Measurements from ENCODE around the gene MBNL2.

The MBNL2 gene

DNA sequence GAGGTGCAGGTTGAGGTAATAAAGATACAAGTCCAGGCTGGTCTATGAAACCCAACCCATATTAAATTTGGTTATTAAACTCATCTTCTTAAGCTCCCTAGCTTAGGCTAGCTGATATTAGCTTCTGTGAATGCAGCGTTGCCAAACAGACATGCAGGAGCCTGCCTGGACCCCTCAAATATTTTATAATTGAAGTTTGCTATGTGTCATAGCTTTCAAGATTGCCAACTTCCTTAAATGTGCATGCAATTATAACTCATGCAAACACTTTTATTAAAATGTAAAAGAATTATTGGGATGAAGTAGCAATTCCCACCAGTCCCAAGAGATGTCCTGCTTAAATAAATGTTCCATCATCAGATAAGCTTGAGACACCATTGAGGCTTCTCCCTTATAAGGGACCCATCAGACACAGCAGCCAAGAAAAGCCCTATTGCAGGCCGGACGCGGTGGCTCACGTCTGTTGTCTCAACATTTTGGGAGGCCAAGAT lies 51.3 kb downstream of the MBNL2 start:
- no peak for DNase-seq (ENCODE audit: low spot score)

DNA sequence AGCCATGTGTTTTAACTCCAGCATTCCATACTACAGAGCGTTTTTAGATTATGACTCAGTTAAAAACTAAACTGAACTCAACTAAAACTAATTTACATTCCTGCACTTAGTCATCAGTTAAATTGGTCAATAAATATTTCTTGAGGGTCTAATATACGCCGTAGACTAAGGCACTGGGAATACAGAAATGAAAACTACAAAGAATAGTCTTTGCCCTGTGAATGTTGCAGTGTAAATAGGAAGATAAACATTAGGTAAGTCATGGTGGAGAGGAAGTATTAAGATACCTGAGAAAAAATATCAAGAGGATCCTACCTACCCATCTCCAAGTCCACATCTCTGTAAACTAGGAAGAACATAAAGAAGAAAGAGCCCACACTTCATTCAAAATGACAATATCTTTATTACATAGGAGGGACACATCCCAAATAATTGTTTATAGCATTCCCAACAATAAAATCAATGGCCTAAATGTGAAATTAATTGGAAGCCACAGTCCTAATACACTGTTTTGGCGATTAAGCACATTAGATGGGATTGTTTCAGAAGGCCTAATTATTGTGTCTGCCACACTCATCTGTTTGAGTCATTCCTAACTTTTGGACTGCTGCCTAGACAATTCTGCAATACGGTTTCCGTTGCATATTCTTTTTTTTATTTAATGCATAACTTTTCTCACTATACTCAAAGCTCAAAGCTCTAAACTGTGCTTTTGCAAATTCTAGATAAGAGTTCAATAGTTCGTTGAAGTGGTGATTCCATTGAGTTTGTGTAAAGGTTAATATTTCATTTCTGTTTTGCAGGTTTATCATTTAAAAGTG lies 52.9 kb downstream of the MBNL2 start:
- in situ Hi-C loops (cut with MboI; ENCODE audit: low pct_unique_long_range_greater_than_20kb, low sequenced_read_pairs, unreplicated experiment): no loop called here
- TF ChIP-seq, protein P1, sequence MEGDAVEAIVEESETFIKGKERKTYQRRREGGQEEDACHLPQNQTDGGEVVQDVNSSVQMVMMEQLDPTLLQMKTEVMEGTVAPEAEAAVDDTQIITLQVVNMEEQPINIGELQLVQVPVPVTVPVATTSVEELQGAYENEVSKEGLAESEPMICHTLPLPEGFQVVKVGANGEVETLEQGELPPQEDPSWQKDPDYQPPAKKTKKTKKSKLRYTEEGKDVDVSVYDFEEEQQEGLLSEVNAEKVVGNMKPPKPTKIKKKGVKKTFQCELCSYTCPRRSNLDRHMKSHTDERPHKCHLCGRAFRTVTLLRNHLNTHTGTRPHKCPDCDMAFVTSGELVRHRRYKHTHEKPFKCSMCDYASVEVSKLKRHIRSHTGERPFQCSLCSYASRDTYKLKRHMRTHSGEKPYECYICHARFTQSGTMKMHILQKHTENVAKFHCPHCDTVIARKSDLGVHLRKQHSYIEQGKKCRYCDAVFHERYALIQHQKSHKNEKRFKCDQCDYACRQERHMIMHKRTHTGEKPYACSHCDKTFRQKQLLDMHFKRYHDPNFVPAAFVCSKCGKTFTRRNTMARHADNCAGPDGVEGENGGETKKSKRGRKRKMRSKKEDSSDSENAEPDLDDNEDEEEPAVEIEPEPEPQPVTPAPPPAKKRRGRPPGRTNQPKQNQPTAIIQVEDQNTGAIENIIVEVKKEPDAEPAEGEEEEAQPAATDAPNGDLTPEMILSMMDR (IDR thresholded peaks at IDR 0.05; ENCODE audit: extremely low read depth, insufficient read depth, missing control alignments): no peak
- no peak for DNase-seq (ENCODE audit: low spot score)

More for the DNA sequence above, 51.3 kb downstream of the MBNL2 start:
- in situ Hi-C loops (cut with MboI; ENCODE audit: low pct_unique_long_range_greater_than_20kb, low sequenced_read_pairs, unreplicated experiment): no loop called here
- TF ChIP-seq, protein P1 (IDR thresholded peaks at IDR 0.05; ENCODE audit: extremely low read depth, insufficient read depth, missing control alignments): no peak

- no peak for DNase-seq (ENCODE audit: low spot score)
- in situ Hi-C loops (cut with MboI; ENCODE audit: low pct_unique_long_range_greater_than_20kb, low sequenced_read_pairs, unreplicated experiment): no loop called here
- TF ChIP-seq, protein P1 (IDR thresholded peaks at IDR 0.05; ENCODE audit: extremely low read depth, insufficient read depth, missing control alignments): no peak
Measured at GRCh38 chr13:97275776-97276501, 53.8 kb downstream of the MBNL2 start.

DNA sequence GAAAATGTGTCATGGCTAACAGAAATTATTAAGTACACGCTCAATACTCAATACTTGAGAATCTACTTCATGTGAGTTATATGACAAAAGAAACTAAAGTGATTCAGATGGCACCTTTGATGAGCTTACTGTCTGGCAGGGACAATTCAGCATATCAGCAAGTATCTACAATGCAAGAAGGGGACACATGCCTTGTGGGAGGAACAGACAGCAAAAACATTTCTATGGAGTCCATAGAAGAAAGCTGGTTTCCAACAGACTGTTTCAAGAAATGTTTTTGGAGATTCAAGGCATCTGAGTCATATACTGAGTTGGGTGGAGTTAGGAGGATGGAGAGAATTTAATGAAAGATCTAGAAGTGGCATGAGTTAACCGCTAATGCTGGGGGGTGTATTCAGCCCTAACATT lies 54.7 kb downstream of the MBNL2 start:
- TF ChIP-seq, protein P1 (IDR thresholded peaks at IDR 0.05; ENCODE audit: extremely low read depth, insufficient read depth, missing control alignments): no peak
- no peak for DNase-seq (ENCODE audit: low spot score)
- in situ Hi-C loops (cut with MboI; ENCODE audit: low pct_unique_long_range_greater_than_20kb, low sequenced_read_pairs, unreplicated experiment): no loop called here

DNA sequence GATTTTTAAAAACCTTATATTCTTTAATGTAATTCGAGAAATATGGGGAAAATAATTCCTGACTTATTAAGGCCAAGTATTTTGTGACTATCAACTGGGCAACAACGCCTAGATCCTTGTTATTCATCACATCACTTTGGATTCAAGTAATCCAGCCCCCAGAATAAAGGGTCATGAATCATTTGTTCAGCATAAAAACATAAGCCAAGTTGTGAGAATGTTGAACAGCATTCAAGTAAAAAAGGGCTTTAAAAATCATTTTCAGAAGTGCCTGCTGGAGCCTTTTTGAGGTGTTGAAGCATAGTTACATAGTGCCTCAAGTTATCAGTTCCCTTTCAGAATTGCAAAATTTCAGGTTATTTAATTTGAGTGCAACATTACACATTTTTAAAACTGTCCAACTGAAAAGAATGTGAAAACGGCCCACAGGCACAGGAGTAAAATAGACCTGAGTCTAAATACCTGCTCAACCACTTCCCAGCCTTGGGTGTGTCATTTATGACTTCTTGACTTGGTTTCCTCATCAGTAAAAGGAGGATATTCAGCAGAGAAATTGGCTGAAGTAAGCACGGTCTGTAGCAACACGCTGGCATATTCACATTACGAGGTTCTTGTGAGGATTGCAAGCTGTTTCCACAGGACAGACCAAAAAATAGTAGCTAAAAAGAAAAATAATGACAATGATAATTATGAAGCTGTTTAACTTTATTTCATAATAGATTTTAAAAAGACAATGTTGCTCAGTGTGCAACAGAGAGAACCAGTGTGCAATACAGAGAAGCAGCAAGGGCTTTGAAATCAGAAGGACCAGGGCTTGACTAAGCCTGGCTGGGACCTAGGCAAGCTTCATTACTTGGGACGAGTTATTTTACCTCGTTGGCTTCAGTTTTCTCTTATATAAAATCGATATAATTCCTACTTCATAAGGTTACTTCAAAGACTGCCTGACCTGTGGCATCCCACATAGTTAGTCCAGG lies 56.6 kb downstream of the MBNL2 start:
- DNase-seq (ENCODE audit: low spot score): no peak
- TF ChIP-seq, protein P1 (IDR thresholded peaks at IDR 0.05; ENCODE audit: extremely low read depth, insufficient read depth, missing control alignments): no peak
- in situ Hi-C loops (cut with MboI; ENCODE audit: low pct_unique_long_range_greater_than_20kb, low sequenced_read_pairs, unreplicated experiment): no loop called here

- in situ Hi-C loops (cut with MboI; ENCODE audit: low pct_unique_long_range_greater_than_20kb, low sequenced_read_pairs, unreplicated experiment): no loop called here
- TF ChIP-seq, protein P1 (IDR thresholded peaks at IDR 0.05; ENCODE audit: extremely low read depth, insufficient read depth, missing control alignments): no peak
- DNase-seq (ENCODE audit: low spot score): no peak
Measured at GRCh38 chr13:97279913-97280312, 57.8 kb downstream of the MBNL2 start.
